Measurements from ENCODE around the gene ERBB4. TPM values are rescaled to one million over a fixed set of nuclear protein-coding genes. Genes with fewer than 3 reads are reported as not detected.
A peak's percentile ranks its signal among the peaks of the same experiment; 100 is the strongest.
"Not testable (repeated sequence)": the region's sequence is repeated elsewhere in the genome, so short reads cannot be mapped to it uniquely, and the experiment has no call there.

ERBB4 gene
- total RNA-seq, 1 donor from 2014 or later, result 2.1 TPM

- no peak for DNase-seq
Measured at GRCh38 chr2:212136216-212136795, 402.3 kb downstream of the ERBB4 start.

- no peak for DNase-seq
Measured at GRCh38 chr2:212135739-212136138, 402.9 kb downstream of the ERBB4 start.

GRCh38 chr2:212133337-212133736, 405.3 kb downstream of the ERBB4 start:
- DNase-seq, result no peak

GRCh38 chr2:212124598-212124997, 414.0 kb downstream of the ERBB4 start:
- DNase-seq, result no peak

- no peak for DNase-seq
Measured at GRCh38 chr2:212119591-212119990, 419.0 kb downstream of the ERBB4 start.

- DNase-seq, result peak; percentile 1
Measured at GRCh38 chr2:212117926-212118325, 420.7 kb downstream of the ERBB4 start.

- DNase-seq, result no peak
Measured at GRCh38 chr2:212114489-212114888, 424.1 kb downstream of the ERBB4 start.

GRCh38 chr2:212112401-212112800, 426.2 kb downstream of the ERBB4 start:
- DNase-seq, result no peak

- no peak for DNase-seq
Measured at GRCh38 chr2:212109792-212110680, 428.6 kb downstream of the ERBB4 start.

GRCh38 chr2:212109217-212109616, 429.4 kb downstream of the ERBB4 start:
- DNase-seq, result no peak

- DNase-seq, result no peak
Measured at GRCh38 chr2:212107989-212108388, 430.6 kb downstream of the ERBB4 start.

GRCh38 chr2:212107014-212107413, 431.6 kb downstream of the ERBB4 start:
- no peak for DNase-seq

GRCh38 chr2:212106536-212106935, 432.1 kb downstream of the ERBB4 start:
- DNase-seq, result not testable (repeated sequence)

GRCh38 chr2:212099658-212100057, 438.9 kb downstream of the ERBB4 start:
- no peak for DNase-seq

GRCh38 chr2:212098966-212099365, 439.6 kb downstream of the ERBB4 start:
- no peak for DNase-seq

GRCh38 chr2:212097001-212097400, 441.6 kb downstream of the ERBB4 start:
- no peak for DNase-seq

GRCh38 chr2:212089873-212090272, 448.7 kb downstream of the ERBB4 start:
- no peak for DNase-seq

GRCh38 chr2:212088353-212088752, 450.2 kb downstream of the ERBB4 start:
- no peak for DNase-seq

GRCh38 chr2:212083492-212083891, 455.1 kb downstream of the ERBB4 start:
- DNase-seq, result no peak

- no peak for DNase-seq
Measured at GRCh38 chr2:212078103-212078502, 460.5 kb downstream of the ERBB4 start.

- no peak for DNase-seq
Measured at GRCh38 chr2:212076456-212076855, 462.1 kb downstream of the ERBB4 start.

GRCh38 chr2:212073360-212073759, 465.2 kb downstream of the ERBB4 start:
- DNase-seq, result no peak

- no peak for DNase-seq
Measured at GRCh38 chr2:212066546-212066945, 472.1 kb downstream of the ERBB4 start.

- no peak for DNase-seq
Measured at GRCh38 chr2:212064318-212064717, 474.3 kb downstream of the ERBB4 start.

All from skin of body (tissue), 2 donors.